GM12878 (cell line): ENCODE measurements around the gene PDZRN3. TPM values are rescaled to one million over a fixed set of nuclear protein-coding genes. Genes with fewer than 3 reads are reported as not detected.

Experiments
- ATAC-seq: fragments of 200-7000 bp; cut with Tn5 transposase; 3 replicates; pipeline ENCODE4 v1.9.1; 2020; ENCODE audit warnings: mild to moderate bottlenecking, moderate library complexity
- BruUV-seq: library from RNA; stranded (reverse); fragments of 400-500 nt; replicated peaks from 2 replicates; lab custom pipeline; 2021; lab: Mats Ljungman, UMichigan
- CTCF ChIA-PET: fragments of 300-600 bp; sonication (Branson Sonifier 250); formaldehyde crosslinking; extraction: SDS; loops from one replicate; lab custom pipeline; 2021; ENCODE audit warnings: inconsistent platforms; lab: Yijun Ruan, JAX
- POLR2A ChIA-PET: fragments of 350-600 bp; formaldehyde crosslinking; extraction: SDS; loops from one replicate; lab custom pipeline; 2021; ENCODE audit warnings: inconsistent platforms; lab: Charles Lee
- RAD21 ChIA-PET: fragments of 300-600 bp; sonication (Branson Sonifier 250); formaldehyde crosslinking; loops from one replicate; lab custom pipeline; 2023; ENCODE audit warnings: antibody characterized with exemption; ENCODE audit not compliant: unreplicated experiment; lab: Charles Lee
- SMC1A ChIA-PET: fragments of 300-600 bp; sonication (Branson Sonifier 250); formaldehyde crosslinking; loops from one replicate; lab custom pipeline; 2023; ENCODE audit not compliant: unreplicated experiment, uncharacterized antibody; lab: Charles Lee
- DNase-seq: peaks from one replicate; pipeline ENCODE4 v3.0.0-alpha.2; 2011; ENCODE audit warnings: low read depth, low spot score
- FAIRE-seq: peaks from 3 replicates; lab custom pipeline; 2011; peaks lifted over from hg19 to GRCh38; lab: Jason Lieb, UNC
- H2AFZ ChIP-seq: 2 replicates; pipeline ENCODE4 v1.6.0; 2011; ENCODE audit warnings: low read depth, low read length, control low read depth; ENCODE audit not compliant: control insufficient read depth
- H3K27ac ChIP-seq: 2 replicates; pipeline ENCODE4 v1.5.1; 2011; ENCODE audit warnings: control low read depth; ENCODE audit not compliant: control insufficient read depth, insufficient read depth
- H3K27me3 ChIP-seq, 2 experiments: replicated peaks in 1 of 2; 2 replicates each; pipeline versions ENCODE4 v1.6.0 to v1.6.1; 2011; ENCODE audit warnings: low read length in 1 of 2; ENCODE audit not compliant: control insufficient read depth in 2 of 2, insufficient read depth in 2 of 2
- H3K36me3 ChIP-seq, 2 experiments: 2 replicates each; pipeline ENCODE4 v1.5.1; 2011; ENCODE audit warnings: low read length in 1 of 2; ENCODE audit not compliant: control insufficient read depth in 2 of 2, insufficient read depth in 2 of 2
- H3K4me1 ChIP-seq: 2 replicates; pipeline ENCODE4 v1.6.1; 2011; ENCODE audit warnings: mild to moderate bottlenecking, low read length, moderate library complexity, mixed read lengths; ENCODE audit not compliant: control insufficient read depth, insufficient read depth
- H3K4me2 ChIP-seq: 2 replicates; pipeline ENCODE4 v1.6.0; 2011; ENCODE audit warnings: control low read depth; ENCODE audit not compliant: control insufficient read depth, insufficient read depth
- H3K4me3 ChIP-seq: fragments of 200-600 bp; sonication (generic); 2 replicates; pipeline ENCODE4 v1.5.1; 2016
- H3K79me2 ChIP-seq: 2 replicates; pipeline ENCODE4 v1.6.0; 2011; ENCODE audit warnings: low read length; ENCODE audit not compliant: control insufficient read depth, insufficient read depth
- H3K9ac ChIP-seq: 2 replicates; pipeline ENCODE4 v1.8.0; 2011; ENCODE audit warnings: low read length, control low read depth, mixed read lengths; ENCODE audit not compliant: control insufficient read depth, insufficient read depth
- H3K9me3 ChIP-seq: replicated peaks from 3 replicates; pipeline ENCODE4 v1.5.1; 2011; ENCODE audit warnings: mild to moderate bottlenecking, low read length; ENCODE audit not compliant: control insufficient read depth, insufficient read depth
- H4K20me1 ChIP-seq: 2 replicates; pipeline ENCODE4 v1.6.0; 2011; ENCODE audit not compliant: control insufficient read depth, insufficient read depth
- ATF2 ChIP-seq: IDR thresholded peaks from 2 replicates; pipeline ENCODE4 v1.6.1; 2012; ENCODE audit warnings: low read length, inconsistent platforms
- CREB1 ChIP-seq: IDR thresholded peaks from 2 replicates; pipeline ENCODE4 v1.6.1; 2012; ENCODE audit warnings: low read depth, mild to moderate bottlenecking, inconsistent platforms
- CTCF ChIP-seq, 3 experiments: IDR thresholded peaks in 2 of 3; conservative IDR thresholded peaks in 1 of 3; 2 replicates each; pipeline ENCODE4 v1.5.1; 2011; ENCODE audit warnings: low read depth in 3 of 3, low read length in 3 of 3, mild to moderate bottlenecking in 3 of 3, control low read depth in 2 of 3, moderate library complexity in 2 of 3, inconsistent platforms in 1 of 3, mixed read lengths in 1 of 3; ENCODE audit not compliant: control insufficient read depth in 2 of 3, insufficient read depth in 1 of 3; ENCODE audit errors: extremely low read depth in 1 of 3
- RUNX3 ChIP-seq: IDR thresholded peaks from 2 replicates; pipeline ENCODE4 v1.6.1; 2012; ENCODE audit warnings: low read length, inconsistent platforms
- SKIL ChIP-seq: fragments of 450-650 bp; IDR thresholded peaks from 2 replicates; pipeline ENCODE4 v1.6.1; 2017; ENCODE audit warnings: mild to moderate bottlenecking, low read depth, inconsistent platforms; ENCODE audit not compliant: poor library complexity, severe bottlenecking
- WGBS: methylation state at CpG from one replicate; pipeline ENCODE4 v1.1.6; 2016; ENCODE audit warnings: low lambda C conversion rate; ENCODE audit not compliant: insufficient replicate concordance, insufficient coverage; ENCODE audit errors: missing lambda C conversion rate; 5-methylcytosine and 5-hydroxymethylcytosine counted together
- in situ Hi-C: fragments of 300-500 bp; cut with MboI; formaldehyde crosslinking; loops from 9 replicates; pipeline ENCODE4 v1.14.3; 2018; ENCODE audit warnings: mixed read lengths
- intact Hi-C: fragments of 100-400 bp; cut with micrococcal nuclease; formaldehyde crosslinking; loops from one replicate; pipeline ENCODE4 v1.14.2; 2022; ENCODE audit not compliant: unreplicated experiment
- polyA plus RNA-seq, 11 experiments: library from polyadenylated mRNA; depleted of rRNA in 4 of 11; unstranded in 6 of 11; stranded (reverse) in 5 of 11; fragments of >200 nt; fragmentation: Nextera tagmentation in 4 of 11; fragmentation: Illumina TruSeq in 1 of 11; extraction: Ambion mirVana in 4 of 11; extraction: Trizol in 1 of 11; gene quantifications; 1 replicate in 1 of 11; 2 replicates in 10 of 11; pipeline versions ENCODE4 v1.2.1 to v1.2.3, GENCODE V29; 2011 to 2016; ENCODE audit warnings: inconsistent platforms in 2 of 11, missing spikeins in 2 of 11, low read depth in 1 of 11
- total RNA-seq, 4 experiments: library from RNA; depleted of rRNA in 3 of 4; stranded (reverse); fragments of >200 nt in 3 of 4; fragmentation: Illumina TruSeq in 1 of 4; extraction: Trizol in 1 of 4; gene quantifications; 2 replicates each; pipeline versions ENCODE4 v1.2.1 to v1.2.3, GENCODE V29; 2013 to 2021

The PDZRN3 gene
- total and polyA plus RNA-seq, 10 of the 15 experiments (the other 5 are each of a cell fraction or from before 2014, with no cell fraction given), result 0.07 to 0.37 (median 0.12) TPM; not detected in 6

GRCh38 chr3:73500321-73500720, 124.4 kb downstream of the PDZRN3 start:
- Histone ChIP-seq H3K4me3 (no peak overlapping the region), H3K4me2 (no peak overlapping the region), H3K27ac (no peak overlapping the region), H4K20me1 (no peaks in the 10 kb centered on the region), H3K27me3 (no peaks in the 10 kb centered on the region), H3K36me3 (no peaks in the 10 kb centered on the region), H3K9me3 (no peaks in the 10 kb centered on the region), H3K4me1 (peaks cover 29% of the 10 kb centered on the region), H2AFZ (no peak overlapping the region), H3K9ac (no peak overlapping the region), H3K79me2 (no peaks in the 10 kb centered on the region)
- in situ Hi-C loops (loop anchor here (5.0 kb wide), 2 partner anchors 48 to 403 kb away; no protein-coding TSS in a partner anchor), intact Hi-C loops (loop anchor here (5.0 to 10.0 kb wide), 2 partner anchors 206 to 648 kb away; no protein-coding TSS in a partner anchor)
- FAIRE-seq, result no peak
- ChIA-PET RAD21 (interaction anchor here (1.0 to 4.6 kb wide), 3 partner anchors 55 to 398 kb away, joined by 3 to 44 read pairs (median 3); no protein-coding TSS in a partner anchor), SMC1A (interaction anchor here (0.8 to 4.8 kb wide), 11 partner anchors 8 to 650 kb away, joined by 3 to 46 read pairs (median 4); no protein-coding TSS in a partner anchor), POLR2A (no interaction called here), CTCF (interaction anchor here (0.7 to 9.6 kb wide), 6 partner anchors 13 to 399 kb away, joined by 3 to 110 read pairs (median 6); no protein-coding TSS in a partner anchor)
- WGBS, result 32% methylated on average over 1 of the region's 1 CpG
- DNase-seq, result no peak
- no peak for ATAC-seq
- BruUV-seq, result no TSS peak
- no peak for TF ChIP-seq ATF2

GRCh38 chr3:73499787-73500186, 125.0 kb downstream of the PDZRN3 start:
- ChIA-PET POLR2A (no interaction called here), SMC1A (interaction anchor here (0.9 to 4.8 kb wide), 5 partner anchors 15 to 399 kb away, joined by 3 to 46 read pairs (median 4); no protein-coding TSS in a partner anchor), RAD21 (interaction anchor here (0.6 to 4.6 kb wide), 4 partner anchors 8 to 398 kb away, joined by 3 to 44 read pairs (median 3); no protein-coding TSS in a partner anchor), CTCF (interaction anchor here (1.9 to 9.6 kb wide), 4 partner anchors 8 to 398 kb away, joined by 8 to 110 read pairs (median 56); no protein-coding TSS in a partner anchor)
- Histone ChIP-seq H3K27ac (no peak overlapping the region), H4K20me1 (no peaks in the 10 kb centered on the region), H3K9ac (no peak overlapping the region), H3K9me3 (no peaks in the 10 kb centered on the region), H2AFZ (no peak overlapping the region), H3K4me1 (peaks cover 29% of the 10 kb centered on the region), H3K4me3 (no peak overlapping the region), H3K27me3 (no peaks in the 10 kb centered on the region), H3K36me3 (no peaks in the 10 kb centered on the region), H3K4me2 (peak overlapping the region; percentile 4; the same call in 1 of the 2 replicates), H3K79me2 (no peaks in the 10 kb centered on the region)
- FAIRE-seq (peak; percentile 31), ATAC-seq (peak; percentile 79), DNase-seq (no peak)
- BruUV-seq, result no TSS peak
- intact Hi-C loops (loop anchor here (1.0 to 10.0 kb wide), 5 partner anchors 24 to 647 kb away; no protein-coding TSS in a partner anchor), in situ Hi-C loops (loop anchor here (5.0 kb wide), 2 partner anchors 47 to 402 kb away; no protein-coding TSS in a partner anchor)
- WGBS, result 76% methylated on average over 3 of the region's 3 CpGs
- no peak for TF ChIP-seq CTCF (IDR thresholded peaks at IDR 0.05 in 2 of 3, conservative IDR thresholded peaks at IDR 0.05 in 1 of 3; ENCODE audit: control insufficient read depth in 2 of 3, extremely low read depth in 1 of 3, insufficient read depth in 1 of 3, low read depth in 3 of 3, low read length in 3 of 3)
- peak; percentile 78 for TF ChIP-seq CREB1
- TF ChIP-seq RUNX3, result peak; percentile 94
- TF ChIP-seq SKIL, result no peak
